Endothelial cell of umbilical vein (primary cell): ENCODE data around the gene TECPR2.

Source experiments
- CTCF ChIP-seq, 2 donors: IDR thresholded peaks; 1 replicate in 1 of 2; 2 replicates in 1 of 2; pipeline ENCODE4 v1.5.1; 2011; ENCODE audit warnings: low read length in 2 of 2, mild to moderate bottlenecking in 2 of 2, moderate library complexity in 2 of 2, control low read depth in 1 of 2, inconsistent platforms in 1 of 2, low read depth in 1 of 2; ENCODE audit not compliant: insufficient read depth in 1 of 2; ENCODE audit errors: extremely low read depth in 1 of 2
- EZH2 ChIP-seq: IDR thresholded peaks from 2 replicates; pipeline ENCODE4 v1.6.1; 2012; ENCODE audit warnings: borderline replicate concordance, low read depth, mild to moderate bottlenecking, moderate library complexity, low read length, inconsistent platforms; ENCODE audit not compliant: severe bottlenecking
- JUN ChIP-seq: IDR thresholded peaks from 2 replicates; pipeline ENCODE4 v1.6.1; 2011; ENCODE audit warnings: borderline replicate concordance, low read depth; ENCODE audit not compliant: insufficient read length, insufficient read depth
- MYC ChIP-seq: IDR thresholded peaks from one replicate; pipeline ENCODE4 v1.6.1; 2011; ENCODE audit warnings: mild to moderate bottlenecking, low read depth, low read length
- POLR2A ChIP-seq: IDR thresholded peaks from 2 replicates; pipeline ENCODE4 v1.6.1; 2012; ENCODE audit warnings: low read depth, mild to moderate bottlenecking, control low read depth, low read length
- POLR2AphosphoS5 ChIP-seq: IDR thresholded peaks from 2 replicates; pipeline ENCODE4 v1.6.1; 2012; ENCODE audit warnings: low read depth, mild to moderate bottlenecking, control low read depth, low read length, moderate library complexity; ENCODE audit not compliant: insufficient read depth

- TF ChIP-seq CTCF (IDR thresholded peaks at IDR 0.05; ENCODE audit: extremely low read depth in 1 of 2, insufficient read depth in 1 of 2, low read depth in 1 of 2, low read length in 2 of 2), result no peak
- TF ChIP-seq JUN, result no peak
- TF ChIP-seq EZH2, result no peak
- TF ChIP-seq POLR2AphosphoS5, result no peak
- no peak for TF ChIP-seq POLR2A
- TF ChIP-seq MYC, result no peak
Measured at GRCh38 chr14:102352213-102352612, 10.5 kb upstream of the TECPR2 start.
